Neuron (in vitro differentiated cells): ENCODE data around the gene RWDD4.

ENCODE experiments used
- H2AFZ ChIP-seq: one replicate; pipeline ENCODE4 v1.6.1; 2013; ENCODE audit warnings: low read depth, mild to moderate bottlenecking, inconsistent platforms, low read length, moderate library complexity
- H3K27me3 ChIP-seq: one replicate; pipeline ENCODE4 v1.6.1; 2013; ENCODE audit warnings: low read length; ENCODE audit not compliant: insufficient read depth
- H3K36me3 ChIP-seq: one replicate; pipeline ENCODE4 v1.6.1; 2013; ENCODE audit warnings: low read length; ENCODE audit not compliant: insufficient read depth
- H3K4me1 ChIP-seq: one replicate; pipeline ENCODE4 v1.6.1; 2013; ENCODE audit warnings: low read length; ENCODE audit not compliant: insufficient read depth
- H3K4me3 ChIP-seq: 2 replicates; pipeline ENCODE4 v1.5.1; 2013; ENCODE audit warnings: mild to moderate bottlenecking, low read length, moderate library complexity
- H3K9me3 ChIP-seq: one replicate; pipeline ENCODE4 v1.6.1; 2013; ENCODE audit warnings: low read length

The RWDD4 gene

DNA sequence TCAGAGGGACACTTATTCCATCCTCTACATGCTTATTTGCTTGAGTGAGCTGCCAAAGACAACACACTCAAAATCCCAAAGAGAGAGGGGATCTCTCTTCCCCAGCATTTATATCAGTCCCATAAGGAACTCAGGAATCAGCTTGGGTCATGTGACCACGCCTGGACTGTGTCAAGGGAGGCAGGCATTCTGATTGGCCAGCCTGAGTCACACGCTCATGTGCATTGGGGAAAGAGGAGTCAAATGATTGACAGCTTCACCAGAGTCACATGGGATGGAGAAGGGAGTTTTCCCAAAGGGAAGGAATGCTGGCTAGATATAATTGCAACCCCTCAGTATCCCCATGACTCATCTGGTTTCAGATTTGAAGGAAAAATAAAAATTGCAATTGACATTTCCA, 49.0 kb downstream of the RWDD4 start:
- Histone ChIP-seq H3K4me3 (no peak overlapping the region), H3K27me3 (no peaks in the 10 kb centered on the region), H3K4me1 (peaks cover 4% of the 10 kb centered on the region), H2AFZ (no peak overlapping the region), H3K36me3 (no peaks in the 10 kb centered on the region), H3K9me3 (no peaks in the 10 kb centered on the region)

- H3K9me3 ChIP-seq = no peaks in the 10 kb centered on the region
- H3K36me3 ChIP-seq = no peaks in the 10 kb centered on the region
- H2AFZ ChIP-seq = no peak overlapping the region
- peaks cover 4% of the 10 kb centered on the region for H3K4me1 ChIP-seq
- no peaks in the 10 kb centered on the region for H3K27me3 ChIP-seq
- no peak overlapping the region for H3K4me3 ChIP-seq
Measured at GRCh38 chr4:183609151-183609550, 49.8 kb downstream of the RWDD4 start.

DNA sequence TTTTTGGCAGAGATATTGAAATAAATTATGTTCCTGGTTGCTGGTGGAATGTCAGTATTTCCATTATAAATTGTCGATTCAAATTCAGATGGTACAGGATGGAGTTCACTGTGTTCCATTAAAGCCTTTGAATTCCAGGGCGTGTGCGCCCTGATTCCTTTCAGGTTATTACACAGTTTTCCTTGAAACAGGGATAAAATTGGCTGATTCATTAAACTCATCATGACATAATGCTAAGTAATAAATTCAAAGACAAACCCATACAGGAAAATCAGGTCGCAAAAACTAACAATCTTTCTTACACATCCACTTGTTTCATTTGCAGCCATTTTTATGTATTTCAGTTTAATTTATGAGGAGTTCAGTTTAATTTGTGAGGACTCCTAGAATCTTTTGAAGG, 51.1 kb downstream of the RWDD4 start:
- no peaks in the 10 kb centered on the region for H3K9me3 ChIP-seq
- H2AFZ ChIP-seq = no peak overlapping the region
- H3K4me1 ChIP-seq = peaks cover 4% of the 10 kb centered on the region
- no peaks in the 10 kb centered on the region for H3K36me3 ChIP-seq
- H3K27me3 ChIP-seq = no peaks in the 10 kb centered on the region
- no peak overlapping the region for H3K4me3 ChIP-seq

DNA sequence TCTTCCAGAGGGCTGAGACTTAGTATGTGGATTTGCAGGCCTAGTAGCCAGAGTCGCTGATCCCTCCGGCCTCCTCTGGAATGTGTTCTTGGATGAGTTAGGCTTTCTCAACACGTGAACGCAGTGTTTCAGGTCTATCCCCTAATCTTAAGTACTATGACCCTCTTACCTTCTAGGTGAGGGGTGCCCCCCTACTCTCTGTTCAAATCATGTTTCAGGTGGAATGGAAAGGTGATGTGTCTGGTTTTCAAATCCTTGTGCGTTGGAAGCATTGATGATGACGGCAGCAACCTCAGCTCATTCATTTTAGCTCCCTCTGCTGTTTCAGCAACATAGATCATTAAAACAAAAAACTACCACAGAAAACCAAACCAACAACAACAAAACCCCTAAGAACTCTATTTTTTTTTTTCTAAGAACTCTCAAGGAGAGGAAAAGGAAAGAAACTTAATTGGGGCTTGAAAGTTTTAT, 56.4 kb downstream of the RWDD4 start:
- Histone ChIP-seq H3K9me3 (no peaks in the 10 kb centered on the region), H3K36me3 (no peaks in the 10 kb centered on the region), H3K4me3 (no peak overlapping the region), H2AFZ (no peak overlapping the region), H3K4me1 (peaks cover 4% of the 10 kb centered on the region), H3K27me3 (no peaks in the 10 kb centered on the region)

- Histone ChIP-seq H3K27me3 (no peaks in the 10 kb centered on the region), H3K4me1 (peaks cover 4% of the 10 kb centered on the region), H3K36me3 (no peaks in the 10 kb centered on the region), H3K4me3 (no peak overlapping the region), H3K9me3 (no peaks in the 10 kb centered on the region), H2AFZ (no peak overlapping the region)
Measured at GRCh38 chr4:183601381-183601780, 57.6 kb downstream of the RWDD4 start.

- H2AFZ ChIP-seq = no peak overlapping the region
Measured at GRCh38 chr4:183600189-183600685, 58.7 kb downstream of the RWDD4 start.

GRCh38 chr4:183599690-183600089, 59.3 kb downstream of the RWDD4 start:
- peaks cover 4% of the 10 kb centered on the region for H3K4me1 ChIP-seq
- H3K36me3 ChIP-seq = no peaks in the 10 kb centered on the region
- H3K27me3 ChIP-seq = no peaks in the 10 kb centered on the region
- H3K4me3 ChIP-seq = no peak overlapping the region
- H2AFZ ChIP-seq = no peak overlapping the region
- H3K9me3 ChIP-seq = no peaks in the 10 kb centered on the region

More at GRCh38 chr4:183600189-183600685, 58.7 kb downstream of the RWDD4 start:
- Histone ChIP-seq H3K4me3 (no peak overlapping the region), H3K27me3 (no peaks in the 10 kb centered on the region), H3K9me3 (no peaks in the 10 kb centered on the region), H3K4me1 (peaks cover 4% of the 10 kb centered on the region), H3K36me3 (no peaks in the 10 kb centered on the region)

DNA sequence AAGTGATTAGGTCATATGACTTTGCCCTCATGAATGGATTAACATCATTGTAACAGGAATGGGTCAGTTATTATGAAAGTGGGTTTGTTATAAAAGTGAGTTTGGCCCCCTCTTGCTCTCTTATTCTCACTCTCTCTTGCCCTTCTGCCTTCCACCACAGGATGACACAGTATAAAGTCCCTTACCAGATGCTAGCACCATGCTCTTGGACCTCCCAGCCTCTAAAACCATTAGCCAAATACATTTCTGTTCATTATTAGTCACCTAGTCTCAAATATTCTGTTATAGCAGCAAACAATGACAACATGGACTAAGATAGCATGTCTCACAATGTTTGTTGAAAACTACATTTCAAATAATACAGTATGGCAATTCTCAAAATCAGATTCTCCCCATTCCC, 59.7 kb downstream of the RWDD4 start:
- H3K27me3 ChIP-seq = no peaks in the 10 kb centered on the region
- no peaks in the 10 kb centered on the region for H3K9me3 ChIP-seq
- no peaks in the 10 kb centered on the region for H3K36me3 ChIP-seq
- H3K4me3 ChIP-seq = no peak overlapping the region
- no peak overlapping the region for H2AFZ ChIP-seq
- peaks cover 4% of the 10 kb centered on the region for H3K4me1 ChIP-seq

DNA sequence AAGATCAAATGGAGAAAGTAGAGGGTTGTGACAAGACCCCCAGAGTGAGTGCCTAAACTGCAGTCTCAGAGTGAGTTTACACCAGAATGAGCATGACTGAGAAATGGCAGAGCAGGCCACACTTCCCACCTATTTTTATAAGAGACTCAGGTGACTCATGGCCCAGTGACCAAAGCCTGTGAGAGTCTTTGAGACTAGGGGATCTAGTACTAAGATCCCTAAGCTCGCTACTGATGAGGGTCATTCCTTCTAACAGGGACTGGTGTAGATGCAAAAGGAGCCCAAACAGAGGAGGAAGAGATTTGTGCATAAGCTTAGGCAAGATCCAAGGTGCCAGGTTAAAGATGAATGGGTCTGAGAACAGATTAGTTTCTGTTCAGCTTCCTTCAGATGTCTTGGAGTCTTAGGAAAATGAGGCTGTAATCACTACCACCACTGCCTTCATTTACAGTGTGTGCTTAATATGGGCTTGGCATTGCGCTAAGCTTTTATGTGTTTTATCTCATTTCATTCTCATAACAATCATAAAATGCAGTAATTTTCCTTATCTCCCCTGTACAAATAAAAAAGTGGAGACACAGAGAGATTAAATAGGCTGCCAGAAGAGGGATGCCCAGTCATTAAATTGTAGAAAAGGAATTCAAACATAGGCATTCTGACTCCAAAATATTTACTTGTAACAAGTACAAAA, 62.8 kb downstream of the RWDD4 start:
- Histone ChIP-seq H3K36me3 (no peaks in the 10 kb centered on the region), H2AFZ (no peak overlapping the region), H3K4me1 (peaks cover 4% of the 10 kb centered on the region)

GRCh38 chr4:183594823-183595222, 64.2 kb downstream of the RWDD4 start:
- Histone ChIP-seq H3K27me3 (no peaks in the 10 kb centered on the region), H3K36me3 (no peaks in the 10 kb centered on the region), H2AFZ (no peak overlapping the region), H3K9me3 (no peaks in the 10 kb centered on the region), H3K4me3 (no peak overlapping the region), H3K4me1 (peaks cover 3% of the 10 kb centered on the region)

More for the DNA sequence above, 62.8 kb downstream of the RWDD4 start:
- no peaks in the 10 kb centered on the region for H3K9me3 ChIP-seq
- H3K27me3 ChIP-seq = no peaks in the 10 kb centered on the region
- H3K4me3 ChIP-seq = no peak overlapping the region

- Histone ChIP-seq H3K4me1 (no peaks in the 10 kb centered on the region), H3K9me3 (no peaks in the 10 kb centered on the region), H3K27me3 (no peaks in the 10 kb centered on the region), H3K4me3 (no peak overlapping the region), H3K36me3 (no peaks in the 10 kb centered on the region), H2AFZ (no peak overlapping the region)
Measured at GRCh38 chr4:183591301-183591700, 67.7 kb downstream of the RWDD4 start.
